Neural progenitor cell (in vitro differentiated cells): Measurements from ENCODE around the gene MAGIX. TPM values are rescaled to one million over a fixed set of nuclear protein-coding genes. Genes with fewer than 3 reads are reported as not detected.

Experiments used
- DNase-seq: peaks from one replicate; pipeline ENCODE4 v3.0.0-alpha.2; 2016; ENCODE audit warnings: low spot score
- H2AFZ ChIP-seq: fragments of 200-600 bp; sonication (generic); replicated peaks from 2 replicates; pipeline ENCODE4 v1.6.1; 2016; ENCODE audit warnings: antibody characterized with exemption
- H3F3A ChIP-seq: fragments of 200-600 bp; sonication (generic); 2 replicates; pipeline ENCODE4 v1.6.1; 2016; ENCODE audit warnings: antibody characterized with exemption, low read depth
- H3K27ac ChIP-seq: fragments of 200-600 bp; sonication (generic); 2 replicates; pipeline ENCODE4 v1.5.1; 2016; ENCODE audit warnings: mild to moderate bottlenecking
- H3K27me3 ChIP-seq: fragments of 200-600 bp; sonication (generic); 2 replicates; pipeline ENCODE4 v1.6.1; 2016; ENCODE audit warnings: mild to moderate bottlenecking, moderate library complexity
- H3K36me3 ChIP-seq: fragments of 200-600 bp; sonication (generic); 2 replicates; pipeline ENCODE4 v1.5.1; 2016
- H3K4me1 ChIP-seq: fragments of 200-600 bp; sonication (generic); 2 replicates; pipeline ENCODE4 v1.6.1; 2016; ENCODE audit warnings: mixed run types
- H3K4me2 ChIP-seq: fragments of 200-600 bp; sonication (generic); 2 replicates; pipeline ENCODE4 v1.6.1; 2016
- H3K4me3 ChIP-seq: fragments of 200-600 bp; sonication (generic); 2 replicates; pipeline ENCODE4 v1.5.1; 2016
- H3K79me2 ChIP-seq: fragments of 200-600 bp; sonication (generic); 2 replicates; pipeline ENCODE4 v1.6.1; 2016; ENCODE audit warnings: low read depth
- H3K9ac ChIP-seq: fragments of 200-600 bp; sonication (generic); 2 replicates; pipeline ENCODE4 v1.6.1; 2016
- H3K9me3 ChIP-seq: fragments of 200-600 bp; sonication (generic); 2 replicates; pipeline ENCODE4 v1.5.1; 2016; ENCODE audit warnings: low read depth
- H4K20me1 ChIP-seq: fragments of 200-600 bp; sonication (generic); 2 replicates; pipeline ENCODE4 v1.6.1; 2016; ENCODE audit warnings: low read depth
- H3K27ac Mint-ChIP-seq: 3 replicates; pipeline ENCODE4 v1.8.0; 2021; ENCODE audit warnings: mixed read lengths
- H3K27me3 Mint-ChIP-seq: 2 replicates; pipeline ENCODE4 v1.8.0; 2022; ENCODE audit warnings: low read depth, mild to moderate bottlenecking, inconsistent platforms, moderate library complexity, mixed read lengths; ENCODE audit not compliant: insufficient read depth
- H3K36me3 Mint-ChIP-seq: 3 replicates; pipeline ENCODE4 v1.8.0; 2021; ENCODE audit warnings: mixed read lengths
- H3K4me1 Mint-ChIP-seq: 3 replicates; pipeline ENCODE4 v1.8.0; 2021; ENCODE audit warnings: mixed read lengths
- H3K4me3 Mint-ChIP-seq: 3 replicates; pipeline ENCODE4 v1.8.0; 2021; ENCODE audit warnings: mild to moderate bottlenecking, moderate library complexity, mixed read lengths
- H3K9me3 Mint-ChIP-seq: 3 replicates; pipeline ENCODE4 v1.8.0; 2020; ENCODE audit warnings: mixed read lengths
- EZH2 ChIP-seq: fragments of 200-600 bp; sonication (generic); IDR thresholded peaks from 2 replicates; pipeline ENCODE4 v1.6.1; 2017; ENCODE audit warnings: antibody characterized with exemption, mild to moderate bottlenecking, moderate library complexity
- EZH2phosphoT487 ChIP-seq: fragments of 200-600 bp; sonication (generic); IDR thresholded peaks from 2 replicates; pipeline ENCODE4 v1.6.1; 2017; ENCODE audit warnings: antibody characterized with exemption
- total RNA-seq: library from RNA; depleted of rRNA; stranded (reverse); fragments of >200 nt; gene quantifications from 2 replicates; pipeline ENCODE4 v1.2.3, GENCODE V29; 2015; ENCODE audit warnings: low replicate concordance
- TF ChIP-seq, protein P1 (sequence below): fragments of 200-600 bp; sonication (generic); IDR thresholded peaks from 2 replicates; pipeline ENCODE4 v1.5.1; 2017; ENCODE audit warnings: antibody characterized with exemption, mild to moderate bottlenecking

MAGIX gene
- total RNA-seq, 1 donor from 2014 or later = 1.5 TPM

DNA sequence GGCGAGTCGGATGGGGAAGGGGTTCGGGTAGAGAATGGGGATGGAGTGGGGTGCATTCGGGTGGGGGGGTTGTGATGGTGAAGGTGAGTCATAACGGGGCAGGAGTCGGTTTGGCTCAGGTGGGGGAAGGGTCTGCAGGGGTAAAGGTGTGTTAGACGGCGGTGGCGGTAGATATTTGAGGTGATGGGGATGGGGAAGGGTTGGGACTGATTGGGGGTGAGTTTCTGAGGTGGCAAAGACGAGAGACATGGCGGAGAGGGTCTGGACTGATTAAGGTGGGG, 36.7 kb downstream of the MAGIX start:
- DNase-seq = no peak
- Histone ChIP-seq H3K36me3 (no peaks in the 10 kb centered on the region), H3K27me3 (peaks cover 21% of the 10 kb centered on the region), H3K79me2 (no peaks in the 10 kb centered on the region), H3F3A (no peaks in the 10 kb centered on the region), H3K9ac (no peak overlapping the region), H3K9me3 (no peaks in the 10 kb centered on the region), H3K27ac (no peak overlapping the region), H3K4me1 (no peaks in the 10 kb centered on the region), H3K4me3 (no peak overlapping the region), H4K20me1 (no peaks in the 10 kb centered on the region), H2AFZ (no peak overlapping the region), H3K4me2 (no peak overlapping the region)
- Mint-ChIP-seq H3K27ac (no peak overlapping the region), H3K9me3 (peaks cover 5% of the 10 kb centered on the region), H3K27me3 (no peaks in the 10 kb centered on the region), H3K4me3 (peak overlapping the region; percentile 72), H3K36me3 (no peaks in the 10 kb centered on the region), H3K4me1 (peaks cover 4% of the 10 kb centered on the region)
- no peak for TF ChIP-seq EZH2phosphoT487
- TF ChIP-seq EZH2 = no peak
- TF ChIP-seq, protein P1, sequence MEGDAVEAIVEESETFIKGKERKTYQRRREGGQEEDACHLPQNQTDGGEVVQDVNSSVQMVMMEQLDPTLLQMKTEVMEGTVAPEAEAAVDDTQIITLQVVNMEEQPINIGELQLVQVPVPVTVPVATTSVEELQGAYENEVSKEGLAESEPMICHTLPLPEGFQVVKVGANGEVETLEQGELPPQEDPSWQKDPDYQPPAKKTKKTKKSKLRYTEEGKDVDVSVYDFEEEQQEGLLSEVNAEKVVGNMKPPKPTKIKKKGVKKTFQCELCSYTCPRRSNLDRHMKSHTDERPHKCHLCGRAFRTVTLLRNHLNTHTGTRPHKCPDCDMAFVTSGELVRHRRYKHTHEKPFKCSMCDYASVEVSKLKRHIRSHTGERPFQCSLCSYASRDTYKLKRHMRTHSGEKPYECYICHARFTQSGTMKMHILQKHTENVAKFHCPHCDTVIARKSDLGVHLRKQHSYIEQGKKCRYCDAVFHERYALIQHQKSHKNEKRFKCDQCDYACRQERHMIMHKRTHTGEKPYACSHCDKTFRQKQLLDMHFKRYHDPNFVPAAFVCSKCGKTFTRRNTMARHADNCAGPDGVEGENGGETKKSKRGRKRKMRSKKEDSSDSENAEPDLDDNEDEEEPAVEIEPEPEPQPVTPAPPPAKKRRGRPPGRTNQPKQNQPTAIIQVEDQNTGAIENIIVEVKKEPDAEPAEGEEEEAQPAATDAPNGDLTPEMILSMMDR = no peak

DNA sequence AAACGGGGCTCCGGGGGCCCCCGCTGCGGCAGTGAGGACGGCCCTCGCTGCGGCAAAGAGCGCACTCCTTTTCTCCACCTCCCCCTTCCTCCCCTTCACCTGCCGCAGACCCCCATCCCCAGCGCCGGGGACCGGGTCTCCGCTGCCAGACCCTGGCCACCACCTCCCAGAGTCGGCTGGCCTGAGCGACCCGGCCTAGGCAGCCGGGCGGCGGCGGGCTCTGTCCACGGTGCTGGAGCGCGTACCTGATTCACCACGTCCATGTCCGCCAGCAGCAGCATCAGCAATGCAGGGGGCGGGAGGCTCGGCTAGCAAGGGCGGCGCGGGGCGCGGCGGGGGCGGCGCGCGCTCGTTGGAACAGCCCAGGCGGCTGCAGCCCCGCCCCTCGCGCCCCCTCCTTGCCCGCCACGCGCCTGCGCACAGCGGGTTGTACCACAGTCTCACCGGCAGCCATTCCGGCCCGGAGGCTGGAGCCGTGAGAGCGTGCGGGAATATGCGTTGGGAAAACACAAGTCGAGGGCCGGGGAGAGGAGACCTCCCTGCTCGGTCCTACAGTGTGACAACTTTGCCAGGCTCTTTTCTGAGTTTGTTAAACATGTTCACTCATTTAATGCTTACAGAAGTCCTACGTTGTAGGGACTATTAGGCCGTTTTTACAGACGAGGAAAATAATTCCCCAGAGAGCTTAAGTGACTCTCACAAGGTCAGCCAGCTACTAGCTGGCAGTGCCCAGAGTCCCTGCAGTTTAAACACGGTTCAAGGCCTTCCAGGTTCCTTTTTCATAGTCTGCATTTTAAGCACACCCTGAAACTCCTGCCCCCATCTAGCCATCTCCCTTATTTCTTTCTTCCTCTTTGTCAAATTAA, 37.6 kb downstream of the MAGIX start, which contains the start of gene SYP:
Gene SYP, minus strand, starts transcription at position 288 of the 866 bp plus-strand sequence. Its CDS starts 7 bp downstream, at position 281.
- Histone ChIP-seq H3K27ac (no peak within 1 kb of the TSS), H3F3A (no peaks in the 10 kb centered on the region), H3K27me3 (peaks cover 21% of the 10 kb centered on the region), H3K79me2 (no peaks in the 10 kb centered on the region), H4K20me1 (no peaks in the 10 kb centered on the region), H3K4me3 (peak within 1 kb of the TSS; percentile 32), H3K9me3 (no peaks in the 10 kb centered on the region), H3K36me3 (no peaks in the 10 kb centered on the region), H3K4me1 (no peaks in the 10 kb centered on the region), H3K4me2 (peak within 1 kb of the TSS; percentile 71), H2AFZ (no peak within 1 kb of the TSS), H3K9ac (no peak within 1 kb of the TSS)
- peaks cover 4% of the 10 kb centered on the region for H3K4me1 Mint-ChIP-seq
- H3K27ac Mint-ChIP-seq = no peak within 1 kb of the TSS
- TF ChIP-seq, protein P1 = no peak
- TF ChIP-seq EZH2phosphoT487 (no peak), EZH2 (no peak)
- no peaks in the 10 kb centered on the region for H3K27me3 Mint-ChIP-seq
- H3K4me3 Mint-ChIP-seq = peak within 1 kb of the TSS; percentile 72
- peaks cover 5% of the 10 kb centered on the region for H3K9me3 Mint-ChIP-seq
- H3K36me3 Mint-ChIP-seq = no peaks in the 10 kb centered on the region
- DNase-seq = peak; percentile 92

DNA sequence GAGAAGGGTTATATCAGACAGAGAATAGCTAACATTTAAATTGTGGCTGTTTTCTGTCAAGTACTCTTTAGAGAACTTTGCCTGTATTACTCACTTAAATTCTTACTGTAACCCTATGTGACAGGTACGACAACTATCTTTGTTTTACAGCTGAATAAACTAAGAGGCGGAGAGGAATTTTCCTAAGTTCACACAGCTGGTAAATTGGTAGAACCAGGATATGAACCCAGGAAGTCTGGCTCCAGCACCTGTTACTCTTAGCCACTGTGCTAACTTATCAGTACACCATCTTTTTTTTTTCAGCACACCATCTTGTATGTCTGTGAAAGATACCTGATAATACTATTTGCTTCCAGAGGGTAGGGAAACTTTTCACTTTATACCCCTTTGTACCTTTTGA, 39.5 kb downstream of the MAGIX start:
- Histone ChIP-seq H3K9me3 (no peaks in the 10 kb centered on the region), H3K4me2 (no peak overlapping the region), H3K79me2 (no peaks in the 10 kb centered on the region), H3F3A (no peaks in the 10 kb centered on the region), H3K27me3 (peaks cover 21% of the 10 kb centered on the region), H3K27ac (no peak overlapping the region), H3K36me3 (no peaks in the 10 kb centered on the region), H3K4me3 (no peak overlapping the region), H3K4me1 (no peaks in the 10 kb centered on the region), H4K20me1 (no peaks in the 10 kb centered on the region), H3K9ac (no peak overlapping the region), H2AFZ (no peak overlapping the region)
- DNase-seq = no peak
- Mint-ChIP-seq H3K9me3 (peaks cover 5% of the 10 kb centered on the region), H3K27ac (no peak overlapping the region), H3K27me3 (no peaks in the 10 kb centered on the region), H3K4me1 (peaks cover 4% of the 10 kb centered on the region), H3K36me3 (no peaks in the 10 kb centered on the region), H3K4me3 (no peak overlapping the region)
- TF ChIP-seq, protein P1 = no peak
- TF ChIP-seq EZH2 = no peak
- TF ChIP-seq EZH2phosphoT487 = no peak
